Measurements from ENCODE around the gene ZFY. TPM values are rescaled to one million over a fixed set of nuclear protein-coding genes. Genes with fewer than 3 reads are reported as not detected.

Gene ZFY
- total and polyA plus RNA-seq, 2 of the 4 experiments (the other 2 are of a cell fraction), result not detected

GRCh38 chrY:2979283-2979682 is 44.1 kb downstream of the ZFY start:
- Histone ChIP-seq H2AK9ac (replicated peaks; ENCODE audit: low read depth, low read length, poor library complexity) (no peak overlapping the region), H4K20me1 (ENCODE audit: insufficient read depth, low read length) (no peaks in the 10 kb centered on the region), H2BK120ac (ENCODE audit: low read depth, low read length) (no peak overlapping the region), H3K9me1 (ENCODE audit: insufficient read depth, low read length) (no peaks in the 10 kb centered on the region), H2BK5ac (ENCODE audit: low read depth, low read length, poor library complexity, severe bottlenecking) (no peak overlapping the region), H3K27me3 (ENCODE audit: control insufficient read depth, insufficient read depth, low read length) (no peaks in the 10 kb centered on the region), H4K91ac (ENCODE audit: insufficient read depth, low read depth, low read length) (no peak overlapping the region), H3K23ac (ENCODE audit: low read depth, low read length) (no peak overlapping the region), H3K56ac (ENCODE audit: extremely low read depth, insufficient read depth, low read length) (no peak overlapping the region), H3K9ac (ENCODE audit: low read depth, low read length) (no peak overlapping the region), H2AFZ (replicated peaks; ENCODE audit: low read length, poor library complexity) (no peak overlapping the region), H3K79me1 (ENCODE audit: low read depth in 1 of 2, low read length in 2 of 2) (no peaks in the 10 kb centered on the region), H3K4me1 (ENCODE audit: control insufficient read depth, insufficient read depth, low read length) (no peaks in the 10 kb centered on the region), H2BK20ac (ENCODE audit: low read depth, low read length) (no peak overlapping the region), H3K14ac (replicated peaks; ENCODE audit: low read depth, low read length) (no peak overlapping the region), H3K4ac (ENCODE audit: low read depth, low read length) (no peak overlapping the region), H3K27ac (ENCODE audit: insufficient read depth, low read length) (no peak overlapping the region), H3K36me3 (ENCODE audit: control insufficient read depth, insufficient read depth, low read length) (no peaks in the 10 kb centered on the region), H3K18ac (ENCODE audit: low read depth, low read length) (no peak overlapping the region), H4K8ac (ENCODE audit: low read depth in 2 of 2, low read length in 2 of 2) (no peak overlapping the region), H4K5ac (ENCODE audit: low read depth, low read length) (no peak overlapping the region), H3K4me2 (ENCODE audit: low read depth, low read length) (no peak overlapping the region), H3K9me3 (ENCODE audit: control insufficient read depth, insufficient read depth, low read length) (no peaks in the 10 kb centered on the region), H2BK15ac (ENCODE audit: low read depth, low read length) (no peak overlapping the region), H3K4me3 (ENCODE audit: insufficient read depth, low read depth, low read length) (no peak overlapping the region), H2AK5ac (ENCODE audit: low read depth, low read length) (no peak overlapping the region)
- DNase-seq, result no peak
- no CpG with 5 or more reads among the region's 6 CpGs for WGBS, 2 experiments (ENCODE audit: extremely low coverage in 2 of 2, insufficient read length in 1 of 2)
- ChIA-PET POLR2A (ENCODE audit: unreplicated experiment) (no interaction called here), CTCF (no interaction called here)
- dilution Hi-C loops (cut with HindIII; ENCODE audit: low sequenced_read_pairs, unreplicated experiment), result no loop called here
- TF ChIP-seq RAD21 (IDR thresholded peaks at IDR 0.05; ENCODE audit: low read length), result no peak
- TF ChIP-seq MXI1 (IDR thresholded peaks at IDR 0.05; ENCODE audit: borderline replicate concordance, low read depth, low read length), result no peak
- TF ChIP-seq POLR2A (IDR thresholded peaks at IDR 0.05; ENCODE audit: low read depth, low read length), result no peak
- TF ChIP-seq ELK1 (IDR thresholded peaks at IDR 0.05; ENCODE audit: borderline replicate concordance, low read depth, low read length), result no peak
- TF ChIP-seq USF2 (IDR thresholded peaks at IDR 0.05; ENCODE audit: low read depth, low read length), result no peak
- no peak for TF ChIP-seq SMC3 (IDR thresholded peaks at IDR 0.05; ENCODE audit: low read depth, low read length)
- no peak for TF ChIP-seq CHD1 (IDR thresholded peaks at IDR 0.05; ENCODE audit: low read depth, low read length)
- TF ChIP-seq MAFK (IDR thresholded peaks at IDR 0.05; ENCODE audit: low read depth, low read length), result no peak
- TF ChIP-seq MAZ (IDR thresholded peaks at IDR 0.05; ENCODE audit: borderline replicate concordance, low read depth, low read length), result no peak
- no peak for TF ChIP-seq NFE2L2 (IDR thresholded peaks at IDR 0.05; ENCODE audit: low read depth, low read length)
- no peak for TF ChIP-seq RFX5 (IDR thresholded peaks at IDR 0.05; ENCODE audit: low read depth, low read length)
- TF ChIP-seq FOS (IDR thresholded peaks at IDR 0.05; ENCODE audit: low read depth, low read length), result no peak
- TF ChIP-seq RCOR1 (IDR thresholded peaks at IDR 0.05; ENCODE audit: insufficient replicate concordance, low read length), result no peak
- no peak for TF ChIP-seq CTCF (conservative IDR thresholded peaks at IDR 0.05; ENCODE audit: low read depth, low read length)
- TF ChIP-seq BHLHE40 (IDR thresholded peaks at IDR 0.05; ENCODE audit: low read depth, low read length), result no peak
- TF ChIP-seq CEBPB (IDR thresholded peaks at IDR 0.05; ENCODE audit: low read depth, low read length), result no peak
- in situ Hi-C loops (cut with MboI; ENCODE audit: low sequenced_read_pairs), result no loop called here
- no peak for ATAC-seq (ENCODE audit: low read depth)
- BruUV-seq (replicated peaks), result no TSS peak
- intact Hi-C loops (cut with micrococcal nuclease), result no loop called here

Measured in IMR-90 (cell line).